GM19025 (cell line): ENCODE measurements around the gene CFI.

Experiments
- ATAC-seq: cut with Tn5 transposase; IDR thresholded peaks from one replicate; pipeline ENCODE4 v1.9.1; 2021; ENCODE audit warnings: mild to moderate bottlenecking, low read depth, moderate library complexity; ENCODE audit not compliant: unreplicated experiment

CFI gene

DNA sequence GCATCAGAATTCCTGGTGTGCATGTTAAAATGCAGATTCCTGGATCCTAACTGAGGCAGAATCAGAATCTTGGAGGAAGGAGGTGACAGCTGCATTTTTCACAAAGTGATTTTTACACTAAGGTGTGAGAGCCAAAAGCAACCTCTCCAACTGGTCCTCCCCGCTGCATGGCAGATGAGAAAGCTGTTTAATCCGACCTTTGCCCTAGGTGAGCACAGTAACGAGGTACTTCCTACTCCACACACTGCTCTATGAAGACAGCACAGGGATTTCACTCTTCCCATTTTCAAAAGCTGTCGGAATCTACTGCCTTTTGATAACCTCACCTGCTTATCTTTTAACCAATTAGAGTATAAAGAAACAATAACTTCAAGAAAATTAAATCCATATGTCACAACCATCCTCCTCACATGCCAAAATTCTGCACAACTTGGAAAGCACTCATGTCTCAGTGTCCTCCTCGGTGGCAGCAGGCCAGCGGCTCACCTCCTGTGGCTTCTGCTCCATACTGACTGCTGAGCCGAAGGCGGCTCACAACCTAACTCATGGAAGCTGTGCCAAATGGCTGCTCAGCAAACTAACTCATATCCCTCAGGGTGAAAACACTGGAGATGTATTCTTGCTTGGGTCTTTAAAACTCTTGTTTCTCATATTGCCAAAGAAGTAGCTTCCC, 102.1 kb downstream of the CFI start:
- no peak for ATAC-seq

DNA sequence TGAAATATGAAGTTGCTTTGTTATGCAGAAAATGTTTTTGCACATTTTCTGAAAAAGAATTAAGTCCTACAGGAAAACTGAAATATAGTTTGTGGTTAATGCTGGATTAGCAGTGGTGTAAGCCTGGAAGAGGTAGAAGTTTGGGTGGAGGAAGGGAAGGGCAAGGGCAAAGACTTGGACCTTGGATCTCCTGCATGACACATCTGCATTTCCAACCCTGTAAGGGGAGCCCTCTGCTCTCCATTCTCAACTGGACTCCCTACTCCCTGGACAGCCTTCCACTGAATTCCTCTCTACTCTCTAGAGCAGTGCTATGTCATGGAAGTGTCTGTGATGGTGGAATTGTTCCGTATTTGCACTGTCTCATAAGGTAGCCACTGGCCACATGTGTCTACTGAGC, 103.1 kb downstream of the CFI start:
- no peak for ATAC-seq

DNA sequence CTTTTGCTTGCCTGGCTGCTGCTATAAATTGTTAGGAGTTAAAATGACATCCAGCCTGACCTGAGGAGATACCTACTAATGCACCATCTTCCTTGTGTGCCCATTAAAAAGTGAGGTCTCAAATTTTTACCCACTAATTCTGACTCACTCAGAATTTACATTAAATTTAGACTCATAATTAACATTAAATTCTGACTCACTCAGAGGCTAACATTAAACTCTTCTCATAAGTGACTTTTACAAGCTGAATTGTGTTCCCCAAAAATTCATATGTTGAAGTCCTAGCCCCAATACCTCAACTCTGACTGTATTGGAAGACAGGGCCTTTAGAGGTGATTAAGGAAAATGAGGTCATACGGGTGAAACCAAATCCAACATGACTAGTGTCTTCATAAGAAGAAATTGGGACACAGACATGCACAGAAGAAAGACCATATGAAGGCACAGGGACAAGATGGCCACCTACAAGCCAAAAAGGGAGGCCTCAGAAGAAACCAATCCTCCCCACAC, 110.3 kb downstream of the CFI start:
- ATAC-seq = no peak
